ENCODE measurements around the gene WNT3A.
A peak's percentile ranks its signal among the peaks of the same experiment; 100 is the strongest.

GRCh38 chr1:228102791-228103620 lies 96.2 kb downstream of the WNT3A start, which contains the start of gene C1orf35:
- TF ChIP-seq, protein P1, sequence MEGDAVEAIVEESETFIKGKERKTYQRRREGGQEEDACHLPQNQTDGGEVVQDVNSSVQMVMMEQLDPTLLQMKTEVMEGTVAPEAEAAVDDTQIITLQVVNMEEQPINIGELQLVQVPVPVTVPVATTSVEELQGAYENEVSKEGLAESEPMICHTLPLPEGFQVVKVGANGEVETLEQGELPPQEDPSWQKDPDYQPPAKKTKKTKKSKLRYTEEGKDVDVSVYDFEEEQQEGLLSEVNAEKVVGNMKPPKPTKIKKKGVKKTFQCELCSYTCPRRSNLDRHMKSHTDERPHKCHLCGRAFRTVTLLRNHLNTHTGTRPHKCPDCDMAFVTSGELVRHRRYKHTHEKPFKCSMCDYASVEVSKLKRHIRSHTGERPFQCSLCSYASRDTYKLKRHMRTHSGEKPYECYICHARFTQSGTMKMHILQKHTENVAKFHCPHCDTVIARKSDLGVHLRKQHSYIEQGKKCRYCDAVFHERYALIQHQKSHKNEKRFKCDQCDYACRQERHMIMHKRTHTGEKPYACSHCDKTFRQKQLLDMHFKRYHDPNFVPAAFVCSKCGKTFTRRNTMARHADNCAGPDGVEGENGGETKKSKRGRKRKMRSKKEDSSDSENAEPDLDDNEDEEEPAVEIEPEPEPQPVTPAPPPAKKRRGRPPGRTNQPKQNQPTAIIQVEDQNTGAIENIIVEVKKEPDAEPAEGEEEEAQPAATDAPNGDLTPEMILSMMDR (conservative IDR thresholded peaks at IDR 0.05; ENCODE audit: low read depth in 2 of 2) = no peak
- TF ChIP-seq REST (IDR thresholded peaks at IDR 0.05; ENCODE audit: unreplicated experiment) = no peak
- TF ChIP-seq, protein P2, sequence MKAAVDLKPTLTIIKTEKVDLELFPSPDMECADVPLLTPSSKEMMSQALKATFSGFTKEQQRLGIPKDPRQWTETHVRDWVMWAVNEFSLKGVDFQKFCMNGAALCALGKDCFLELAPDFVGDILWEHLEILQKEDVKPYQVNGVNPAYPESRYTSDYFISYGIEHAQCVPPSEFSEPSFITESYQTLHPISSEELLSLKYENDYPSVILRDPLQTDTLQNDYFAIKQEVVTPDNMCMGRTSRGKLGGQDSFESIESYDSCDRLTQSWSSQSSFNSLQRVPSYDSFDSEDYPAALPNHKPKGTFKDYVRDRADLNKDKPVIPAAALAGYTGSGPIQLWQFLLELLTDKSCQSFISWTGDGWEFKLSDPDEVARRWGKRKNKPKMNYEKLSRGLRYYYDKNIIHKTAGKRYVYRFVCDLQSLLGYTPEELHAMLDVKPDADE (IDR thresholded peaks at IDR 0.05) = peak; percentile 84
- peak; percentile 95 for TF ChIP-seq POLR2AphosphoS5 (IDR thresholded peaks at IDR 0.05; ENCODE audit: low read depth)
- TF ChIP-seq, protein P3, sequence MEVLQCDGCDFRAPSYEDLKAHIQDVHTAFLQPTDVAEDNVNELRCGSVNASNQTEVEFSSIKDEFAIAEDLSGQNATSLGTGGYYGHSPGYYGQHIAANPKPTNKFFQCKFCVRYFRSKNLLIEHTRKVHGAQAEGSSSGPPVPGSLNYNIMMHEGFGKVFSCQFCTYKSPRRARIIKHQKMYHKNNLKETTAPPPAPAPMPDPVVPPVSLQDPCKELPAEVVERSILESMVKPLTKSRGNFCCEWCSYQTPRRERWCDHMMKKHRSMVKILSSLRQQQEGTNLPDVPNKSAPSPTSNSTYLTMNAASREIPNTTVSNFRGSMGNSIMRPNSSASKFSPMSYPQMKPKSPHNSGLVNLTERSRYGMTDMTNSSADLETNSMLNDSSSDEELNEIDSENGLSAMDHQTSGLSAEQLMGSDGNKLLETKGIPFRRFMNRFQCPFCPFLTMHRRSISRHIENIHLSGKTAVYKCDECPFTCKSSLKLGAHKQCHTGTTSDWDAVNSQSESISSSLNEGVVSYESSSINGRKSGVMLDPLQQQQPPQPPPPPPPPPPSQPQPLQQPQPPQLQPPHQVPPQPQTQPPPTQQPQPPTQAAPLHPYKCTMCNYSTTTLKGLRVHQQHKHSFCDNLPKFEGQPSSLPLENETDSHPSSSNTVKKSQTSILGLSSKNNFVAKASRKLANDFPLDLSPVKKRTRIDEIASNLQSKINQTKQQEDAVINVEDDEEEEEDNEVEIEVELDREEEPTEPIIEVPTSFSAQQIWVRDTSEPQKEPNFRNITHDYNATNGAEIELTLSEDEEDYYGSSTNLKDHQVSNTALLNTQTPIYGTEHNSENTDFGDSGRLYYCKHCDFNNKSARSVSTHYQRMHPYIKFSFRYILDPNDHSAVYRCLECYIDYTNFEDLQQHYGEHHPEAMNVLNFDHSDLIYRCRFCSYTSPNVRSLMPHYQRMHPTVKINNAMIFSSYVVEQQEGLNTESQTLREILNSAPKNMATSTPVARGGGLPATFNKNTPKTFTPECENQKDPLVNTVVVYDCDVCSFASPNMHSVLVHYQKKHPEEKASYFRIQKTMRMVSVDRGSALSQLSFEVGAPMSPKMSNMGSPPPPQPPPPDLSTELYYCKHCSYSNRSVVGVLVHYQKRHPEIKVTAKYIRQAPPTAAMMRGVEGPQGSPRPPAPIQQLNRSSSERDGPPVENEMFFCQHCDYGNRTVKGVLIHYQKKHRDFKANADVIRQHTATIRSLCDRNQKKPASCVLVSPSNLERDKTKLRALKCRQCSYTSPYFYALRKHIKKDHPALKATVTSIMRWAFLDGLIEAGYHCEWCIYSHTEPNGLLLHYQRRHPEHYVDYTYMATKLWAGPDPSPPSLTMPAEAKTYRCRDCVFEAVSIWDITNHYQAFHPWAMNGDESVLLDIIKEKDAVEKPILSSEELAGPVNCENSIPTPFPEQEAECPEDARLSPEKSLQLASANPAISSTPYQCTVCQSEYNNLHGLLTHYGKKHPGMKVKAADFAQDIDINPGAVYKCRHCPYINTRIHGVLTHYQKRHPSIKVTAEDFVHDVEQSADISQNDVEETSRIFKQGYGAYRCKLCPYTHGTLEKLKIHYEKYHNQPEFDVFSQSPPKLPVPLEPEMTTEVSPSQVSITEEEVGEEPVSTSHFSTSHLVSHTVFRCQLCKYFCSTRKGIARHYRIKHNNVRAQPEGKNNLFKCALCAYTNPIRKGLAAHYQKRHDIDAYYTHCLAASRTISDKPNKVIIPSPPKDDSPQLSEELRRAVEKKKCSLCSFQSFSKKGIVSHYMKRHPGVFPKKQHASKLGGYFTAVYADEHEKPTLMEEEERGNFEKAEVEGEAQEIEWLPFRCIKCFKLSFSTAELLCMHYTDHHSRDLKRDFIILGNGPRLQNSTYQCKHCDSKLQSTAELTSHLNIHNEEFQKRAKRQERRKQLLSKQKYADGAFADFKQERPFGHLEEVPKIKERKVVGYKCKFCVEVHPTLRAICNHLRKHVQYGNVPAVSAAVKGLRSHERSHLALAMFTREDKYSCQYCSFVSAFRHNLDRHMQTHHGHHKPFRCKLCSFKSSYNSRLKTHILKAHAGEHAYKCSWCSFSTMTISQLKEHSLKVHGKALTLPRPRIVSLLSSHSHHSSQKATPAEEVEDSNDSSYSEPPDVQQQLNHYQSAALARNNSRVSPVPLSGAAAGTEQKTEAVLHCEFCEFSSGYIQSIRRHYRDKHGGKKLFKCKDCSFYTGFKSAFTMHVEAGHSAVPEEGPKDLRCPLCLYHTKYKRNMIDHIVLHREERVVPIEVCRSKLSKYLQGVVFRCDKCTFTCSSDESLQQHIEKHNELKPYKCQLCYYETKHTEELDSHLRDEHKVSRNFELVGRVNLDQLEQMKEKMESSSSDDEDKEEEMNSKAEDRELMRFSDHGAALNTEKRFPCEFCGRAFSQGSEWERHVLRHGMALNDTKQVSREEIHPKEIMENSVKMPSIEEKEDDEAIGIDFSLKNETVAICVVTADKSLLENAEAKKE (CRISPR knock-in tag; IDR thresholded peaks at IDR 0.05) = no peak
- no peak for TF ChIP-seq EZH2 (IDR thresholded peaks at IDR 0.05; ENCODE audit: low read depth, unreplicated experiment)
- TF ChIP-seq EZH2phosphoT487 (IDR thresholded peaks at IDR 0.05; ENCODE audit: unreplicated experiment) = no peak
- TF ChIP-seq NANOG (IDR thresholded peaks at IDR 0.05; ENCODE audit: borderline replicate concordance) = no peak
- no peak for TF ChIP-seq ZNF114 (CRISPR knock-in tag; IDR thresholded peaks at IDR 0.05)
- no peak for TF ChIP-seq STAT1 (IDR thresholded peaks at IDR 0.05; ENCODE audit: unreplicated experiment)
- TF ChIP-seq CREB1 (CRISPR knock-in tag; IDR thresholded peaks at IDR 0.05; ENCODE audit: low read depth) = peak; percentile 99

Data from GM23338 (cell line).